Uterus (tissue), 4 donors: ENCODE results near the gene IFT43. TPM values are rescaled to one million over a fixed set of nuclear protein-coding genes. Genes with fewer than 3 reads are reported as not detected.

Source experiments
- DNase-seq, 2 donors: peaks; one replicate each; pipeline ENCODE4 v3.0.0-alpha.2; 2019 to 2020
- H3K27ac ChIP-seq, 2 donors: fragments of 200-600 bp; sonication (generic); 1 replicate in 1 of 2; 2 replicates in 1 of 2; pipeline ENCODE4 v1.5.1; 2016 to 2018
- H3K27me3 ChIP-seq, 2 donors: fragments of 200-600 bp; sonication (generic); one replicate each; pipeline ENCODE4 v1.5.1; 2018 to 2019; ENCODE audit warnings: control low read depth in 1 of 2
- H3K36me3 ChIP-seq, 2 donors: fragments of 200-600 bp; sonication (generic); one replicate each; pipeline ENCODE4 v1.5.1; 2019; ENCODE audit warnings: control low read depth in 1 of 2
- H3K4me1 ChIP-seq, 2 donors: fragments of 200-600 bp; sonication (generic); one replicate each; pipeline ENCODE4 v1.5.1; 2018 to 2019; ENCODE audit warnings: control low read depth in 1 of 2
- H3K4me3 ChIP-seq, 2 donors: fragments of 200-600 bp; sonication (generic); 1 replicate in 1 of 2; 2 replicates in 1 of 2; pipeline ENCODE4 v1.5.1; 2018 to 2019; ENCODE audit warnings: mild to moderate bottlenecking in 1 of 2
- H3K9me3 ChIP-seq, 2 donors: fragments of 200-600 bp; sonication (generic); one replicate each; pipeline ENCODE4 v1.5.1; 2019; ENCODE audit warnings: control low read depth in 1 of 2
- POLR2A ChIP-seq, 2 donors: fragments of 450-650 bp; IDR thresholded peaks; one replicate each; pipeline ENCODE4 v1.6.1; 2016; ENCODE audit warnings: antibody characterized with exemption in 2 of 2, mild to moderate bottlenecking in 1 of 2, moderate library complexity in 1 of 2
- intact Hi-C: fragments of 100-400 bp; cut with DNase I; formaldehyde crosslinking; loops from one replicate; pipeline ENCODE4 v1.15.1; 2023; ENCODE audit warnings: low total_unique reads
- total RNA-seq, 4 donors: library from RNA; depleted of rRNA in 3 of 4; stranded (reverse); fragments of >200 nt in 3 of 4; gene quantifications; one replicate each; pipeline versions ENCODE4 v1.1.0 to v1.2.4, GENCODE V29; 2014 to 2023
- TF ChIP-seq, protein P1 (sequence below), 4 experiments: fragments of 200-600 bp in 2 of 4; fragments of 450-650 bp in 2 of 4; sonication (generic) in 2 of 4; IDR thresholded peaks; one replicate each; pipeline ENCODE4 v1.5.1; 2016 to 2019; ENCODE audit warnings: antibody characterized with exemption in 4 of 4, mild to moderate bottlenecking in 2 of 4, moderate library complexity in 1 of 4
- donor health status: DM: yes; HTN: yes; CAD: no.

IFT43 gene
- total RNA-seq, 4 donors from 2014 or later: 34.2 to 75.3 (median 49.1) TPM

DNA sequence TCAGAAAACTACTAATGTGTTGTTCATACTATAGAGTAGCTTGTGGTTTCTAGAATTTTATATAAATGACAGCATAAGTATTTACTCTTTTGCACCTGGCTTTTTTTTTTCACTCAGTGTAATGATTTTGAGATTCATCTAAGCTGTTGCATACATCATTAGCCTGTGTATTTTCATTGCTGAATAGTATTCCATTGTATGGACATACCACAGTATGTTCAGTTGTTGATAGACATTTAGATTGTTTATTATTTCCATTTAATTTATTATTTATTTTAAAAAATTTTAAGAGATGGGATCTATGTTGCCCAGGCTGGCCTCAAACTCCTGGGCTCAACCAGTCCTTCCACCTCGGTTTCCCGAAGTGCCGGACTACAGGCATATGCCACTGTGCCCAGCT is 80.0 kb downstream of the IFT43 start:
- Histone ChIP-seq H3K4me1 (no peaks in the 10 kb centered on the region), H3K36me3 (no peaks in the 10 kb centered on the region), H3K9me3 (no peaks in the 10 kb centered on the region), H3K4me3 (no peak overlapping the region), H3K27ac (no peak overlapping the region), H3K27me3 (no peaks in the 10 kb centered on the region)
- intact Hi-C loops: no loop called here
- TF ChIP-seq, protein P1, sequence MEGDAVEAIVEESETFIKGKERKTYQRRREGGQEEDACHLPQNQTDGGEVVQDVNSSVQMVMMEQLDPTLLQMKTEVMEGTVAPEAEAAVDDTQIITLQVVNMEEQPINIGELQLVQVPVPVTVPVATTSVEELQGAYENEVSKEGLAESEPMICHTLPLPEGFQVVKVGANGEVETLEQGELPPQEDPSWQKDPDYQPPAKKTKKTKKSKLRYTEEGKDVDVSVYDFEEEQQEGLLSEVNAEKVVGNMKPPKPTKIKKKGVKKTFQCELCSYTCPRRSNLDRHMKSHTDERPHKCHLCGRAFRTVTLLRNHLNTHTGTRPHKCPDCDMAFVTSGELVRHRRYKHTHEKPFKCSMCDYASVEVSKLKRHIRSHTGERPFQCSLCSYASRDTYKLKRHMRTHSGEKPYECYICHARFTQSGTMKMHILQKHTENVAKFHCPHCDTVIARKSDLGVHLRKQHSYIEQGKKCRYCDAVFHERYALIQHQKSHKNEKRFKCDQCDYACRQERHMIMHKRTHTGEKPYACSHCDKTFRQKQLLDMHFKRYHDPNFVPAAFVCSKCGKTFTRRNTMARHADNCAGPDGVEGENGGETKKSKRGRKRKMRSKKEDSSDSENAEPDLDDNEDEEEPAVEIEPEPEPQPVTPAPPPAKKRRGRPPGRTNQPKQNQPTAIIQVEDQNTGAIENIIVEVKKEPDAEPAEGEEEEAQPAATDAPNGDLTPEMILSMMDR (IDR thresholded peaks at IDR 0.05): no peak
- no peak for TF ChIP-seq POLR2A (IDR thresholded peaks at IDR 0.05)
- no peak for DNase-seq

DNA sequence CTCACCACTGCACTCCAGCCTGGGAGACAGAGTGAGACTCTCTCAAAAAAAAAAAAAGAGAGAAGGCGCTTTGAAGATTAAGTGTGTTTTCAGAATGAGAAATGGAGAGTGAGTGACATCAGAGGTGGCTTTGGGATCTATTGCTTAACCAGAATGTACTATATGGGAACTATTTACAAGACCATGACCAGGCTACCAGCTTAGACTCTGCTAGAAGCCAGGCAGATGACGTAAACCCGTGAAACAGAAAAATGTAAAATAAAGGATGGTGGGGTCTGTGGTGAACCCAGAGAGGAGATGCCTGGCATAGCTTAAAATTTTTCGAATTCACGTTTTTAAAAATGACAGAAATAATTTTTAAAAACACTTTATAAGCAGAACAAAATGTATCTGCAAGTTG is 82.0 kb downstream of the IFT43 start:
- Histone ChIP-seq H3K27me3 (no peaks in the 10 kb centered on the region), H3K36me3 (no peaks in the 10 kb centered on the region), H3K9me3 (no peaks in the 10 kb centered on the region), H3K27ac (no peak overlapping the region), H3K4me1 (no peaks in the 10 kb centered on the region), H3K4me3 (no peak overlapping the region)
- intact Hi-C loops: no loop called here
- DNase-seq: no peak
- TF ChIP-seq, protein P1 (IDR thresholded peaks at IDR 0.05): no peak

DNA sequence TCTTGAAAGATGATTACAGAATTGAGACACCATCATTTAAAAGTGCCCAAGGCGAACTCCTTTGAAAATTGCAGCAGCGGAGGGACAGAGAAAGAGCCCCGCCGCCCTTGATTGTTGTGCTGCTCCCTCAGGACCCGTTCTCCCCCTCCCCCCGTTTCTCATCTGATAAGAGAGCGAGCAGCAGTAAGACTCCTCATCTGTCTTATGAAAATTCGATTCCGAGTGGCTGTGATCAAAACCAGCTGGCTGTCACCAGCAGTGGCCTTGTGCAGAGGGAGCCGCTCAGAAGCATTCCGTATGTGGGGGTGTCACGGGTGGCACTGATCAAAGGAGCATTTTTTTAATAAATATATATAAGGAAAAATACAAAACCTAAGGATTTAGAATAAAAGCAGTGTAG is 88.2 kb downstream of the IFT43 start:
- intact Hi-C loops: no loop called here
- DNase-seq: no peak
- Histone ChIP-seq H3K27me3 (no peaks in the 10 kb centered on the region), H3K9me3 (no peaks in the 10 kb centered on the region), H3K27ac (no peak overlapping the region), H3K36me3 (no peaks in the 10 kb centered on the region), H3K4me1 (no peaks in the 10 kb centered on the region), H3K4me3 (no peak overlapping the region)
- no peak for TF ChIP-seq POLR2A (IDR thresholded peaks at IDR 0.05)
- TF ChIP-seq, protein P1 (IDR thresholded peaks at IDR 0.05): no peak

DNA sequence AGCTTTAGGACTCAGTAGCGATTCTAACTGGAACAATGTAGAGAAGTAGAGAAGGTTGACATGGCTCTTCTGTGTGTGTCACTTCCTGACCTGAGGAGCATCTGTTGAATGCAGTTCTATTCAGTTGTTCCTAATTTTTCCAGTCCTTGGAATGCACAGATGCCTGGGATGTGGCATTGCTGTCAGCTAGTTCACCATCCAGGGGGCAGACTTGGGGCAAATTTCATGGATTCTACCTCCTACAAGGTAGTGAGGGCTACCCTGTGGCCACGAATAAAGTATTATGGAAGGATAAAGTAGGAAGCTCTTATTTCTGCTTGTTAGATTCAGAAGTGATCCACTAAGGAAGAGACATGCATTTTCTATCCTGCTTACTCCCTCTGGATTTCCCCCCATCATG is 91.8 kb downstream of the IFT43 start:
- H3K36me3 ChIP-seq: no peaks in the 10 kb centered on the region
- intact Hi-C loops: no loop called here
- H3K4me3 ChIP-seq: no peak overlapping the region
- DNase-seq: no peak
- H3K4me1 ChIP-seq: no peaks in the 10 kb centered on the region
- no peak overlapping the region for H3K27ac ChIP-seq
- H3K9me3 ChIP-seq: no peaks in the 10 kb centered on the region
- H3K27me3 ChIP-seq: no peaks in the 10 kb centered on the region
- TF ChIP-seq POLR2A (IDR thresholded peaks at IDR 0.05): no peak
- TF ChIP-seq, protein P1 (IDR thresholded peaks at IDR 0.05): no peak

DNA sequence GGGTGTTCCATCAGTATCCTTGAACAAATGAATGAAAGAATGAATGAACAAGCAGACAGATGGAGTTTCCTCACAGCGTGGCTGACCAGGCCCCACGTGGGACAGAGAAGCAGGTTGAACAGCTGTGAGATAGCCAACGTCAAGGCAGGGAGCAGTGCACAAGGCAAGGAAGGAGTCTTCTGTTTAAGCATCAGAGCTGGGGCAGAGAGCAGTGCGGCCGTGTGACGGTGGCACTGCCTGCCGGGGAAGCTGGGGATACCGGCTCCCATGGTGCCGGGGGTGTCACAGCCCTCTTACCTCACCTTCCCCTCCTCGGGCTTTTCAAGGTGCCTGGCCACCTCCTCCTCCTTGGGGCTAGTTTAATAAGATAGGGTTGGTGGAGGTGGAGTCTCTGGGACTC is 92.9 kb downstream of the IFT43 start:
- no peaks in the 10 kb centered on the region for H3K4me1 ChIP-seq
- H3K36me3 ChIP-seq: no peaks in the 10 kb centered on the region
- H3K4me3 ChIP-seq: no peak overlapping the region
- intact Hi-C loops: no loop called here
- no peaks in the 10 kb centered on the region for H3K9me3 ChIP-seq
- TF ChIP-seq, protein P1 (IDR thresholded peaks at IDR 0.05): no peak
- TF ChIP-seq POLR2A (IDR thresholded peaks at IDR 0.05): no peak
- no peak for DNase-seq
- H3K27me3 ChIP-seq: no peaks in the 10 kb centered on the region
- no peak overlapping the region for H3K27ac ChIP-seq
